Suprapubic skin (tissue), 3 donors: Measurements from ENCODE around the gene POLR2A.

Experiments
- EP300 ChIP-seq: sonication (generic); formaldehyde crosslinking; IDR thresholded peaks from one replicate; pipeline ENCODE4 v1.6.1; 2017; ENCODE audit warnings: antibody characterized with exemption
- TF ChIP-seq, protein P1 (sequence below), 2 donors: fragments of 200-600 bp in 1 of 2; fragments of 450-650 bp in 1 of 2; sonication (generic) in 1 of 2; IDR thresholded peaks; one replicate each; pipeline ENCODE4 v1.5.1; 2016 to 2019; ENCODE audit warnings: antibody characterized with exemption in 2 of 2, mild to moderate bottlenecking in 1 of 2, moderate library complexity in 1 of 2

DNA sequence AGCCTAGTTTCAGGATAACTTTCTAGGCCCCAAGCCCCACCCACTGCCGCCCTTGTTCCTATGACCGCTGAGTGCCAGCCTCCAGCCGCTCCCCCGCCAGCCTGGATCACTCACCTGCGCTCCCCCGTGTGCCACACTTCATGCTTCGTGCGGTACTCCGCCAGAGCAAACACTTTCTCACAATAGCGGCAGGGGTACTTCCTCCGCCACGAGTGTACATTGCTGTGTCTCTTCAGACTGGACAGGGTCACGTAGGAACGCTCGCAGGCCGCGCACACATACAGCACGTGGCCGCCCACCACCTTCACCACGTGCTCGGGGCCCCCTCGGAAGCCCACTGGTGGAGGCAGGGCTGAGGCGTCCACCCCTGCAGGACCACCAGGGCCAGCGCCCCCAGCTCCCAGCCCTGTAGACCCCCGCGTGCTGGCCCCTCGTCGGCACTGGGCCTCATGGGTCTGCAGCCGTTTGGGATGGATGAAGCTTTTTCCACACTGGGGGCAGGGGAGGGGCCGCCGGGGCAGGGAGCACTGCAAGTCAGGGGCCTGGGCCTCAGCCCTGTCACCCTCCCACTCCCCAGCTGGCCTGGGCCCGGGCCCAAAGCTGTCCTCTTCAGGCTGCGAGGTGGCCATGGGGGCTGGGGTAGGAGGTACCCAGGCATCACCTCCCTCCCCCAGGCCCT, 18.4 kb upstream of the POLR2A start:
- TF ChIP-seq, protein P1, sequence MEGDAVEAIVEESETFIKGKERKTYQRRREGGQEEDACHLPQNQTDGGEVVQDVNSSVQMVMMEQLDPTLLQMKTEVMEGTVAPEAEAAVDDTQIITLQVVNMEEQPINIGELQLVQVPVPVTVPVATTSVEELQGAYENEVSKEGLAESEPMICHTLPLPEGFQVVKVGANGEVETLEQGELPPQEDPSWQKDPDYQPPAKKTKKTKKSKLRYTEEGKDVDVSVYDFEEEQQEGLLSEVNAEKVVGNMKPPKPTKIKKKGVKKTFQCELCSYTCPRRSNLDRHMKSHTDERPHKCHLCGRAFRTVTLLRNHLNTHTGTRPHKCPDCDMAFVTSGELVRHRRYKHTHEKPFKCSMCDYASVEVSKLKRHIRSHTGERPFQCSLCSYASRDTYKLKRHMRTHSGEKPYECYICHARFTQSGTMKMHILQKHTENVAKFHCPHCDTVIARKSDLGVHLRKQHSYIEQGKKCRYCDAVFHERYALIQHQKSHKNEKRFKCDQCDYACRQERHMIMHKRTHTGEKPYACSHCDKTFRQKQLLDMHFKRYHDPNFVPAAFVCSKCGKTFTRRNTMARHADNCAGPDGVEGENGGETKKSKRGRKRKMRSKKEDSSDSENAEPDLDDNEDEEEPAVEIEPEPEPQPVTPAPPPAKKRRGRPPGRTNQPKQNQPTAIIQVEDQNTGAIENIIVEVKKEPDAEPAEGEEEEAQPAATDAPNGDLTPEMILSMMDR (IDR thresholded peaks at IDR 0.05) = no peak
- no peak for TF ChIP-seq EP300
